Thyroid gland (tissue), 4 donors: ENCODE data around the gene PRKCZ.

Experiments used
- POLR2A ChIP-seq, 2 donors: fragments of 450-650 bp; IDR thresholded peaks; one replicate each; pipeline ENCODE4 v1.6.1; 2017; ENCODE audit warnings: antibody characterized with exemption in 2 of 2, mild to moderate bottlenecking in 2 of 2, moderate library complexity in 1 of 2
- TF ChIP-seq, protein P1 (sequence below), 6 experiments: fragments of 200-600 bp in 3 of 6; fragments of 450-650 bp in 3 of 6; sonication (generic) in 3 of 6; IDR thresholded peaks; one replicate each; pipeline ENCODE4 v1.5.1; 2016 to 2019; ENCODE audit warnings: antibody characterized with exemption in 6 of 6, mild to moderate bottlenecking in 2 of 6, inconsistent platforms in 1 of 6, moderate library complexity in 1 of 6

DNA sequence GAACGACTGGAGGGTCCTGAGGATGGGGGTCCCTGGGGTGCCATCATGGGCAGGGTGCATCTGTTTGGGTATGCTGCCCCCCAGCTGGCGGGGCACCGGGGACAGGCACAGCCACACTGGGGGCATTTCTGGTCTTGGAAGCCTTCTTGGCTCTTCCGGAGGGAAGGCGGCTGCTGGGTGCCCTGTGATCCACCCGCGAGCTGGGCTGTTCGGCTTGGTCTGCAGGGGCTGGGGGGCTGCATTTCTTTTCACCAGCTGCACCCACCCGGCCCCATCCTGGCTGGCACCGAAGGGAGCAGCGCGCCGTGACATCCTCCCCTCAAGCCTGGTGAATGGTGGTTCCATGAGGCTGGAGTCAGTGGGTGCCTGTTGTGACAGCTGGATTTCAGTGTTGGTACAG, 132.2 kb downstream of the PRKCZ start:
- TF ChIP-seq, protein P1, sequence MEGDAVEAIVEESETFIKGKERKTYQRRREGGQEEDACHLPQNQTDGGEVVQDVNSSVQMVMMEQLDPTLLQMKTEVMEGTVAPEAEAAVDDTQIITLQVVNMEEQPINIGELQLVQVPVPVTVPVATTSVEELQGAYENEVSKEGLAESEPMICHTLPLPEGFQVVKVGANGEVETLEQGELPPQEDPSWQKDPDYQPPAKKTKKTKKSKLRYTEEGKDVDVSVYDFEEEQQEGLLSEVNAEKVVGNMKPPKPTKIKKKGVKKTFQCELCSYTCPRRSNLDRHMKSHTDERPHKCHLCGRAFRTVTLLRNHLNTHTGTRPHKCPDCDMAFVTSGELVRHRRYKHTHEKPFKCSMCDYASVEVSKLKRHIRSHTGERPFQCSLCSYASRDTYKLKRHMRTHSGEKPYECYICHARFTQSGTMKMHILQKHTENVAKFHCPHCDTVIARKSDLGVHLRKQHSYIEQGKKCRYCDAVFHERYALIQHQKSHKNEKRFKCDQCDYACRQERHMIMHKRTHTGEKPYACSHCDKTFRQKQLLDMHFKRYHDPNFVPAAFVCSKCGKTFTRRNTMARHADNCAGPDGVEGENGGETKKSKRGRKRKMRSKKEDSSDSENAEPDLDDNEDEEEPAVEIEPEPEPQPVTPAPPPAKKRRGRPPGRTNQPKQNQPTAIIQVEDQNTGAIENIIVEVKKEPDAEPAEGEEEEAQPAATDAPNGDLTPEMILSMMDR (IDR thresholded peaks at IDR 0.05): no peak
- TF ChIP-seq POLR2A (IDR thresholded peaks at IDR 0.05): no peak
